CD14-positive monocyte (primary cell): ENCODE measurements around the gene MAPK8IP2. TPM values are rescaled to one million over a fixed set of nuclear protein-coding genes. Genes with fewer than 3 reads are reported as not detected.
A peak's percentile ranks its signal among the peaks of the same experiment; 100 is the strongest.

ENCODE experiments used
- DNase-seq, 3 donors: peaks; one replicate each; pipeline ENCODE4 v3.0.0-alpha.2; 2011 to 2022
- H2AFZ ChIP-seq: 2 replicates; pipeline ENCODE4 v1.6.0; 2012; ENCODE audit warnings: mild to moderate bottlenecking, low read depth, low read length, inconsistent platforms; ENCODE audit not compliant: insufficient read depth, poor library complexity, severe bottlenecking
- H3K27ac ChIP-seq, 2 donors: 1 replicate in 1 of 2; 2 replicates in 1 of 2; pipeline ENCODE4 v1.5.1; 2012 to 2013; ENCODE audit warnings: low read length in 2 of 2, control low read depth in 1 of 2, inconsistent platforms in 1 of 2, low read depth in 1 of 2, mild to moderate bottlenecking in 1 of 2
- H3K27me3 ChIP-seq, 2 donors: one replicate each; pipeline versions ENCODE4 v1.6.0 to v1.6.1; 2011 to 2013; ENCODE audit warnings: low read length in 2 of 2; ENCODE audit not compliant: control insufficient read depth in 2 of 2, insufficient read depth in 2 of 2
- H3K36me3 ChIP-seq, 2 donors: replicated peaks in 1 of 2; 1 replicate in 1 of 2; 2 replicates in 1 of 2; pipeline versions ENCODE4 v1.5.1 to v1.6.1; 2012 to 2013; ENCODE audit warnings: low read length in 2 of 2, control low read depth in 1 of 2, inconsistent platforms in 1 of 2, mild to moderate bottlenecking in 1 of 2; ENCODE audit not compliant: insufficient read depth in 2 of 2, control insufficient read depth in 1 of 2
- H3K4me1 ChIP-seq, 2 donors: 1 replicate in 1 of 2; 2 replicates in 1 of 2; pipeline versions ENCODE4 v1.5.1 to v1.6.1; 2012 to 2013; ENCODE audit warnings: low read length in 2 of 2, control low read depth in 1 of 2, inconsistent platforms in 1 of 2, mild to moderate bottlenecking in 1 of 2, moderate library complexity in 1 of 2; ENCODE audit not compliant: insufficient read depth in 2 of 2, control insufficient read depth in 1 of 2
- H3K4me2 ChIP-seq: replicated peaks from 2 replicates; pipeline ENCODE3; 2012; ENCODE audit warnings: low read length, moderate library complexity, mild to moderate bottlenecking; ENCODE audit not compliant: poor library complexity, severe bottlenecking; ENCODE audit errors: extremely low read depth
- H3K4me3 ChIP-seq, 3 experiments: fragments of 200-600 bp in 1 of 3; sonication (generic) in 1 of 3; replicated peaks in 1 of 3; 1 replicate in 2 of 3; 2 replicates in 1 of 3; pipeline ENCODE4 v1.5.1; 2011 to 2013; ENCODE audit warnings: low read length in 3 of 3, mild to moderate bottlenecking in 3 of 3, control low read depth in 2 of 3, low read depth in 2 of 3, inconsistent platforms in 1 of 3, moderate library complexity in 1 of 3
- H3K79me2 ChIP-seq: 2 replicates; pipeline ENCODE4 v1.6.0; 2012; ENCODE audit warnings: mild to moderate bottlenecking, control low read depth, inconsistent platforms, low read length, moderate library complexity; ENCODE audit not compliant: insufficient read depth
- H3K9ac ChIP-seq: 2 replicates; pipeline ENCODE4 v1.6.0; 2017; ENCODE audit warnings: low read length, mild to moderate bottlenecking; ENCODE audit not compliant: insufficient read depth, poor library complexity, severe bottlenecking
- H3K9me3 ChIP-seq, 2 donors: replicated peaks in 1 of 2; 1 replicate in 1 of 2; 2 replicates in 1 of 2; pipeline versions ENCODE4 v1.5.1 to v1.6.1; 2012 to 2013; ENCODE audit warnings: low read length in 2 of 2, control low read depth in 1 of 2; ENCODE audit not compliant: control insufficient read depth in 1 of 2, insufficient read depth in 1 of 2
- H4K20me1 ChIP-seq: 2 replicates; pipeline ENCODE4 v1.6.0; 2012; ENCODE audit warnings: mild to moderate bottlenecking, low read length, control low read depth, moderate library complexity; ENCODE audit not compliant: insufficient read depth
- H3K27ac Mint-ChIP-seq, 7 donors: one replicate each; pipeline ENCODE4 v1.8.0; 2020; ENCODE audit warnings: mild to moderate bottlenecking in 7 of 7, mixed read lengths in 7 of 7, moderate library complexity in 6 of 7, inconsistent platforms in 2 of 7
- H3K27me3 Mint-ChIP-seq, 3 donors: one replicate each; pipeline ENCODE4 v1.8.0; 2021 to 2022; ENCODE audit warnings: low read depth in 3 of 3, mild to moderate bottlenecking in 3 of 3, mixed read lengths in 3 of 3, moderate library complexity in 3 of 3, inconsistent platforms in 1 of 3
- H3K36me3 Mint-ChIP-seq, 2 donors: one replicate each; pipeline ENCODE4 v1.8.0; 2020; ENCODE audit warnings: mixed read lengths in 2 of 2, inconsistent platforms in 1 of 2, mild to moderate bottlenecking in 1 of 2
- H3K4me1 Mint-ChIP-seq: one replicate; pipeline ENCODE4 v1.8.0; 2020; ENCODE audit warnings: mild to moderate bottlenecking, mixed read lengths
- H3K4me3 Mint-ChIP-seq, 2 donors: one replicate each; pipeline ENCODE4 v1.8.0; 2020; ENCODE audit warnings: mild to moderate bottlenecking in 2 of 2, mixed read lengths in 2 of 2, moderate library complexity in 1 of 2
- H3K9me3 Mint-ChIP-seq, 7 donors: one replicate each; pipeline ENCODE4 v1.8.0; 2020 to 2022; ENCODE audit warnings: mixed read lengths in 7 of 7, mild to moderate bottlenecking in 6 of 7, moderate library complexity in 6 of 7, inconsistent platforms in 2 of 7
- WGBS: methylation state at CpG from one replicate; pipeline ENCODE4 v1.1.5; 2013; ENCODE audit warnings: missing lambda C conversion rate; ENCODE audit not compliant: insufficient coverage; 5-methylcytosine and 5-hydroxymethylcytosine counted together
- intact Hi-C, 2 donors: fragments of 100-400 bp; cut with micrococcal nuclease; formaldehyde crosslinking; loops; one replicate each; pipeline versions ENCODE4 v1.15.0 to v1.15.1; 2023
- polyA plus RNA-seq, 3 donors: library from polyadenylated mRNA; depleted of rRNA in 1 of 3; unstranded in 2 of 3; stranded (reverse) in 1 of 3; fragments of 300-500 nt in 2 of 3; fragments of >200 nt in 1 of 3; fragmentation: Illumina TruSeq in 2 of 3; gene quantifications; 1 replicate in 2 of 3; 2 replicates in 1 of 3; pipeline ENCODE4 v1.2.3, GENCODE V29; 2012 to 2021
- TF ChIP-seq, protein P1 (sequence below): fragments of 200-600 bp; IDR thresholded peaks from one replicate; pipeline ENCODE4 v1.8.0; 2022; ENCODE audit warnings: antibody characterized with exemption, mild to moderate bottlenecking

The MAPK8IP2 gene
- polyA plus RNA-seq, 3 donors, result 0.17 TPM; not detected in 2

DNA sequence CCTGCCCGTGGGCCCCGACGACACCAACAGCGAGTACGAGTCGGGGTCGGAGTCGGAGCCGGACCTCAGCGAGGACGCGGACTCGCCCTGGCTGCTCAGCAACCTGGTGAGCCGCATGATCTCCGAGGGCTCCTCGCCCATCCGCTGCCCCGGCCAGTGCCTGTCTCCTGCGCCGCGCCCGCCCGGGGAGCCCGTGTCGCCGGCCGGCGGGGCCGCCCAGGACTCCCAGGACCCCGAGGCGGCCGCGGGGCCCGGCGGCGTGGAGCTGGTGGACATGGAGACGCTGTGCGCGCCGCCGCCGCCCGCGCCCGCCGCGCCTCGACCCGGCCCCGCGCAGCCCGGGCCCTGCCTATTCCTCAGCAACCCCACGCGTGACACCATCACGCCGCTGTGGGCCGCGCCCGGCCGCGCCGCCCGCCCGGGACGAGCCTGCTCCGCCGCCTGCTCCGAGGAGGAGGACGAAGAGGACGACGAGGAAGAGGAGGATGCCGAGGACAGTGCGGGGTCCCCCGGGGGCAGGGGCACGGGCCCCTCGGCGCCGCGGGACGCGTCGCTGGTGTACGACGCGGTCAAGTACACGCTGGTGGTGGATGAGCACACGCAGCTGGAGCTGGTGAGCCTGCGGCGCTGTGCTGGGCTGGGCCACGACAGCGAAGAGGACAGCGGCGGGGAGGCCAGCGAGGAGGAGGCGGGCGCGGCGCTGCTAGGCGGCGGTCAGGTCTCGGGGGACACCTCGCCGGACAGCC lies 3.8 kb downstream of the MAPK8IP2 start:
- Histone ChIP-seq H4K20me1 (no peaks in the 10 kb centered on the region), H3K79me2 (no peaks in the 10 kb centered on the region), H3K9me3 (peaks cover 0 to 16% of the 10 kb centered on the region in 2 donors), H2AFZ (no peak overlapping the region), H3K4me1 (no peaks in the 10 kb centered on the region), H3K27me3 (peaks cover 33 to 61% of the 10 kb centered on the region in 2 donors), H3K27ac (no peak overlapping the region), H3K9ac (no peak overlapping the region), H3K4me2 (no peak overlapping the region), H3K36me3 (no peaks in the 10 kb centered on the region), H3K4me3 (no peak overlapping the region)
- H3K27ac Mint-ChIP-seq, result no peak overlapping the region
- H3K27me3 Mint-ChIP-seq, result peaks cover 51 to 88% (median 66%) of the 10 kb centered on the region in 3 donors
- peaks cover 4 to 15% of the 10 kb centered on the region in 2 donors for H3K36me3 Mint-ChIP-seq
- H3K4me1 Mint-ChIP-seq, result peaks cover 4% of the 10 kb centered on the region
- TF ChIP-seq, protein P1, sequence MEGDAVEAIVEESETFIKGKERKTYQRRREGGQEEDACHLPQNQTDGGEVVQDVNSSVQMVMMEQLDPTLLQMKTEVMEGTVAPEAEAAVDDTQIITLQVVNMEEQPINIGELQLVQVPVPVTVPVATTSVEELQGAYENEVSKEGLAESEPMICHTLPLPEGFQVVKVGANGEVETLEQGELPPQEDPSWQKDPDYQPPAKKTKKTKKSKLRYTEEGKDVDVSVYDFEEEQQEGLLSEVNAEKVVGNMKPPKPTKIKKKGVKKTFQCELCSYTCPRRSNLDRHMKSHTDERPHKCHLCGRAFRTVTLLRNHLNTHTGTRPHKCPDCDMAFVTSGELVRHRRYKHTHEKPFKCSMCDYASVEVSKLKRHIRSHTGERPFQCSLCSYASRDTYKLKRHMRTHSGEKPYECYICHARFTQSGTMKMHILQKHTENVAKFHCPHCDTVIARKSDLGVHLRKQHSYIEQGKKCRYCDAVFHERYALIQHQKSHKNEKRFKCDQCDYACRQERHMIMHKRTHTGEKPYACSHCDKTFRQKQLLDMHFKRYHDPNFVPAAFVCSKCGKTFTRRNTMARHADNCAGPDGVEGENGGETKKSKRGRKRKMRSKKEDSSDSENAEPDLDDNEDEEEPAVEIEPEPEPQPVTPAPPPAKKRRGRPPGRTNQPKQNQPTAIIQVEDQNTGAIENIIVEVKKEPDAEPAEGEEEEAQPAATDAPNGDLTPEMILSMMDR, result no peak
- H3K4me3 Mint-ChIP-seq, result peak overlapping the region in 1 of 2 donors; percentile 35
- WGBS, result 31% methylated on average over 93 of the region's 103 CpGs
- peaks cover 0 to 21% (median 9%) of the 10 kb centered on the region in 7 donors for H3K9me3 Mint-ChIP-seq
- intact Hi-C loops, result no loop called here
- DNase-seq, result no peak

DNA sequence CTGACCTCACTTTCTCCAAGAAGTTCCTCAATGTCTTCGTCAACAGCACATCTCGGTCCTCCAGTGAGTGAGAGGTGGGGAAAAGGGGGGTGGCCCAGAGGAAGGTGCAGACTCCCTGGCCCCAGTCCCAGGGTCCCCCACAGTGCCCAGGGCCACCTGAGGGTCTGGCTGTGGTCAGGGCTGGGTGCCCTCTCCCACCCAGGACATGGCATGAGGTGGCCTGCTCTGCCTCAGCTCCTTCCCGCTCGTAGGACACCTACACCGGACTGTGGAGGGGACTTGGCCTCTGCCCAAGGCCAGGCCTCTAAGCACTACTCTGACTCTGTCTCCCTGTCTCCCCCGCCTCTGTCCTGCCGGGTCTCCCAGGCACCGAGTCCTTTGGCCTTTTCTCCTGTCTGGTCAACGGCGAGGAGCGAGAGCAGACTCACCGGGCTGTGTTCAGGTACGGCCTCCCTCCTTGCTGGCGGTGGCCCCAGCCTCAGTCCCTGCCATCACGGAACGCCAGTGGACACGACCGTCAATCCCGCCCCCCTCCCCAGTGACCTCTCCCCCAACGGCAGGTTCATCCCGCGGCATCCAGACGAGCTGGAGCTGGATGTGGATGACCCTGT lies 4.5 kb downstream of the MAPK8IP2 start:
- Mint-ChIP-seq H3K9me3 (peaks cover 0 to 14% (median 4%) of the 10 kb centered on the region in 7 donors), H3K27me3 (peaks cover 49 to 86% (median 61%) of the 10 kb centered on the region in 3 donors), H3K27ac (no peak overlapping the region), H3K36me3 (peaks cover 0 to 10% of the 10 kb centered on the region in 2 donors), H3K4me1 (no peaks in the 10 kb centered on the region), H3K4me3 (peak overlapping the region in 1 of 2 donors; percentile 51)
- Histone ChIP-seq H2AFZ (no peak overlapping the region), H3K27me3 (peaks cover 30 to 54% of the 10 kb centered on the region in 2 donors), H4K20me1 (no peaks in the 10 kb centered on the region), H3K4me2 (no peak overlapping the region), H3K4me3 (no peak overlapping the region), H3K9me3 (peaks cover 0 to 16% of the 10 kb centered on the region in 2 donors), H3K36me3 (no peaks in the 10 kb centered on the region), H3K79me2 (no peaks in the 10 kb centered on the region), H3K4me1 (no peaks in the 10 kb centered on the region), H3K9ac (no peak overlapping the region), H3K27ac (no peak overlapping the region)
- 84% methylated on average over 12 of the region's 23 CpGs for WGBS
- TF ChIP-seq, protein P1, result no peak
- intact Hi-C loops, result no loop called here
- no peak for DNase-seq
